HG02840 (cell line): ENCODE results near the gene ITGAL.
"Not testable (repeated sequence)": the region's sequence is repeated elsewhere in the genome, so short reads cannot be mapped to it uniquely, and the experiment has no call there.

Experiments
- ATAC-seq: cut with Tn5 transposase; IDR thresholded peaks from one replicate; pipeline ENCODE4 v1.9.1; 2021; ENCODE audit warnings: mild to moderate bottlenecking, moderate library complexity, moderate number of reproducible peaks; ENCODE audit not compliant: unreplicated experiment, low FRiP score

The ITGAL gene

DNA sequence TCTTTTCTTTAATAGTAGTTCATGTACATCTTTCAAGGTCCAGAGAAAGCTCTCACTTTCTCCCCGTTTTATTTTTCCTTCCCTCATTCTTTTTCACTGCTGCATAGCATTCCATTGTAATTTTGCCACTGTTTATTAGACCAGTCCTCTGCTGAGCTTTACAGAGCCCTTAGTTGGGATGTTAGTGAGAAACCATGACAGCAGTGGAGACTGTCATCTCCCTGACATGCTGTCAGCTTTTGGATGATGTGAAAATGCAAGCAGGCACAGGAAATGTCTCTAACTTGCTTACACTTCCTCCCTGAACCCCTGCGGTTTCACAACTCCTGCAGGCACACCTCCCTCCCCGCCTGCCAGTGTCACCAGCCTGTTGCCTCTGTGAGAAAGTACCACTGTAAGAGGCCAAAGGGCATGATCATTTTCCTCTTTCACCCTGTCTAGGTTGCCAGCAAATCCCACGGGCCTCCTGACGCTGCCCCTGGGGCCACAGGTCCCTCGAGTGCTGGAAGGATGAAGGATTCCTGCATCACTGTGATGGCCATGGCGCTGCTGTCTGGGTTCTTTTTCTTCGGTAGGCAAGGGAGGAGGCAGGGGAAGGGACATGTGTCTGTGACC is at the start of gene ITGAL:
TSS of gene ITGAL (plus strand) at position 415 of the 615 bp plus-strand sequence. CDS start at position 511, 96 bp downstream.
- ATAC-seq: no peak

DNA sequence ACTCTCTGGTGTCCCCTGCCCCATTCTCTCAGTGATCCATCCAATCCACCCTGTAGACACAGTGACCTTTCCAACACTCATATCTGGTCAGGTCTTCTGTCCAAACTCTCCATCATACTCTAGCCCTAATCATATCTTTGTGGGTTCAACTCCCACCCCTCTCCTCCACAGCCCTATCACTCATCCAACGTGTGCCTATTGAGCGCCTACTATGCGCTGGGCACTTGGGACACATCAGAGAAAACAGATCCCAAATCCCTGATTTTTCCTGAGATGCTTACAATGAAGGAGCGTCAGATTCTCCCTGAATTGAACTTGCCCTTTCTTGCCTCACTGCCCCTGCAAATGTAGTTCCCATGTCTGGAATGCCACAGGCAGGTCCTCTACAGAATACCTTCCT is 44.5 kb upstream of the ITGAL start:
- no peak for ATAC-seq

DNA sequence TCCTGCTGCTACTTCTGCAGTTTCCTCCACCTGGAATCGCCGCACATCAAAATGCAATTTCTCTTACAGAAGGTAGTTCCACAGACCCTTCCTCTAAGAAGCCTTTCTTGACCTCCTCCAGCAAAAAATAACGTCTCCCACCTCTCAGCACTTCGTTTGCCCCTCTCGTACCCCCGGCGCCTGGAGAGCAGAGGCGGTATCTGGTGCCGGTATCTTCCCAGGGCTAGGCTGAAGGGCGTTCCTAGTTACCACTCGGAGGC is 43.2 kb upstream of the ITGAL start:
- no peak for ATAC-seq

DNA sequence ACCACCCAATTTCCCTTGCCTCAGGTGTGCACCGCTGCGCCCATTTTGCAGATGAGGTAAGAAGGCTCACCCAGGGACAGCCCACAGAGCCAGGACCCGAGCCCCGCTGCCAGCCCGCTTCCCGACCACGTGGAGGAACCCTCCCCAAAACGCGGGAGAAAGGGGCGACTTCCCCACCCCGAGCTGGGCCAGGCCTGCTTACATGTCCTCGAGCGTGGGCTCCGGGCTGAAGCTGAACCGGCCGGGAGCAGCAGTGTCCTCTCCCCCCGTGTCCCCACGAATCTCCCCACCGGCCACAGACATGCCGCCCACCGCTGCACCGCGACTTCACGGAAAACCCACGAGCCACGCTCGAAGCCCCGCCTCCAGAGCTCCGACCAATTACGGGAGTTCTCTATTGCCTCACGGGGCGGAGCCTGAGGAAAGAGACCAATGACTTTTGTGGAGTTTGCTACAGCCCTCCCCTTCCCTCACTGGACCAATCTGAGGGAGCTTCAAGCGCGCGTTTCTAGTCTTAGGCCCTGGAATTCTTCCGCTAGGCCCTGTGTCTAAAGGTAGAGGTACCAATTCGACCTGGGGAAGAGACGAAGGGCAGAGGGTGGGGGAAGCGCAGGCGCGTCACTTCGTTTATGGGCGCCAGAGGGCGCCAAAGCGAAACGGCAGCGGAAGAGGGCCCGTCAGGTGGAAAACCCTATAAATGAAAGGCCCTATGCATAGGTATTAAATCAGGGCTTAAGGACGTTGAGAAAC is 42.7 kb upstream of the ITGAL start, which contains the start of gene DCTPP1:
TSS of gene DCTPP1 (minus strand) at position 353 of the 750 bp plus-strand sequence. CDS start at position 303, 50 bp downstream.
- peak; percentile 98 for ATAC-seq

DNA sequence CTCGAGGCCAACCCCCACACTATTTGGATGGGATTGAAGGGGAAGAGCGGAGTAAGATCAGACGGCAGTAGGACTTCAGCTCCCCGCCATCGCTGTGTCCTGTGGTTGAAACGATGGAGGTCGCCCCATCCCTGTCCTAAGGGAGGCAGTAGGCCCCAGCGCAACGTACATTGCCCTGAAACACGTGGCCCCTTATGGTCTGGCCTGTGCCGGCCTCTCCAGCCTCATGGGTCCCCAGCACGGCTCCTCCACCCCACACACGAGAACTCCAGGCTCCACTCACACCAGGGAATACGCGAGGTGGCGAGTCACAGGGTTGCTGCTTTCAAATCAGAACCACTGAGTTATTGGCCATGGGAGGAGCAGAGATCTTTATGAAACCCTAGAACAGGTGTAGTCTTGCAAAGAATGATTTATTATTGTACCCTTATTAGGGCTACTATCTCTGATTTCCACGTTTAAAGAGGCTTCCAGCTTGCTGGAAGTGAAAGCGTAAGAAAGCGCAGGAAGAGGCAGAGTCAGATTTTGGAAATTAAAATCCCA is 42.0 kb upstream of the ITGAL start:
- ATAC-seq: peak; percentile 5

DNA sequence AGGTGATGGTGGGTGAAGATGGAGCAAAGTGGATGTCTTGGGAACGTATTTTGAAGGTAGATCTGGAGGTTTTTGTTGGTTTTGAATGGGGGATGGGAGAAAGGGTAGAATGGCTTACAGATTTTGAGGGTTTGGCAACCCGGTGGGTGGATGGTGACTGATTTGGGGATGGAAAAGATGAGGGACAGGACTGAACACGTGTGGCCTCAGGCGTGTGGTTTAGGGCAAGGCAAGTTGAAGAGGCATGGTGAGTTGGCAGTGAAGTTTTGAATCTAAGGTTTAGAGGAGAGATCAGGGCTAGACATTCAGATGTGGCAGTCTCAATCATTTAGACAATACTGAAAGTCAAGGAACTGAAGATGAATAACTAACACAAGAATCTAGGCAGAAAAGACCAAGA is 37.7 kb upstream of the ITGAL start:
- no peak for ATAC-seq

DNA sequence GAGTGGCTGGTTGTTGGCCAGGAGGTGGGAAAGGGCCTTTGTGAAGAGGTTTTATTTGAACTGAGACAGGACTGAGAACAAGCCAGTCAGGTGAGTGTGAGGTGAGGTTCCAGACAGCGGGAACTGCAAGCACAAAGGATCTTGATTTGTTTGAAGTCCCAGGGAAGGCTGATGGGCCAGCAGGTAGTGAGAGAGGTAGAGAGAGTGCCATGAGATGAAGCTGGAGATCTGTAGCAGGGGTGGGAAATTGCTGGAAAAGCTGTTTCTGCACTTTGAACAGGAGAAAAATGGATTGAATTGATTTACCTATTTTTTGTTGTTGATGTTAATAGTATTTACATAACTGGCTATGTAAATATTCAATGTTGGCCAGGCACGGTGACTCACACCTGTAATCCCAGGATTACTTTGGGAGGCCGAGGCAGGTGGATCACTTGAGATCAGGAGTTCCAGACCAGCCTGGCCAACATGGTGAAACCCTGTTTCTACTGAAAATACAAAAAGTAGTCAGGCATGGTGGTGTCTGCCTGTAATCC is 35.0 kb upstream of the ITGAL start:
- no peak for ATAC-seq

DNA sequence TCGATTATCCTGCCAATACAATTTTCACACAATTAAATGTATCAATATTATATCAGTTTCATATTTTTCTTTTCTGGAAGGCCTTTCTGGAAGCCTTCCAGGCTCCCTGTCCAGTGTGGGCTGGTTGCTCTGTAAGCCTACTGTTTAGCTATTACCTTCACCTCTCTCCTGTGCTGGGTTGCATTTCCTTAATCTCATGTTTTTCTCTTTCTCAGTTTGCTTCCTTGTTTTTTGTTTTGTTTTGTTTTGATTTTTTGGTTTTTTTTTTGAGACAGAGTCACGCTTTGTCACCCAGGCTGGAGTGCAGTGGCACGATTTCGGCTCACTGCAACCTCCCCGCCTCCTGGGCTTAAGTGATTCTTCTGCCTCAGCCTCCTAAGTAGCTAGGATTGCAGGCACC is 33.7 kb upstream of the ITGAL start:
- no peak for ATAC-seq

DNA sequence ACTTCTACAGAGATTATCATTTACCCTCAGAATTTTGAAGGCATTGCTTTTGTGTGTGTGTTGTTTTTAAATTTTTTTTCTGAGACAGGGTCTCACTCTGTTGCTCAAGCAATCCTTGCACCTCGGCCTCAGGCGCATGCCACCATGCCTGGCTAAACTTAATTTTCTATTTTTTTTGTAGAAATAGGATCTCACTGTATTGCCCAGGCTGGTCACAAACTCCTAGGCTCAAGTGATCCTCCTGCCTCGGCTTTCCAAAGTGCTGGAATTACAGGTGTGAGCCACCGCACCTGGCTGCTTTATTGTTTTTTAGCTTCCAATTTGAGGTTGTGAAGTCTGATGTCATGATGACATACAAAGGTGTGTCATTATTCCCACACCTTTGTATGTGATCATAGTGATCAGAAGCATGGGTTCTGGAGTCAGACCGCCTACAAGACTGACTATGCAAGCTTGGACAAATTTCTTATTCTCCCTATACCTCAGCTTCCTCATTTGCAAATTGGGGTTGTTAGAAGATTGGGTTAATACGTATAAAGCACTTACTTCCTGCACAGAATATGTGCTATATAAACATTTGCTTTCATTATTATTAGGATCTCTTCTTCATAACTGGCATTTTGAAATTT is 32.7 kb upstream of the ITGAL start:
- no peak for ATAC-seq

DNA sequence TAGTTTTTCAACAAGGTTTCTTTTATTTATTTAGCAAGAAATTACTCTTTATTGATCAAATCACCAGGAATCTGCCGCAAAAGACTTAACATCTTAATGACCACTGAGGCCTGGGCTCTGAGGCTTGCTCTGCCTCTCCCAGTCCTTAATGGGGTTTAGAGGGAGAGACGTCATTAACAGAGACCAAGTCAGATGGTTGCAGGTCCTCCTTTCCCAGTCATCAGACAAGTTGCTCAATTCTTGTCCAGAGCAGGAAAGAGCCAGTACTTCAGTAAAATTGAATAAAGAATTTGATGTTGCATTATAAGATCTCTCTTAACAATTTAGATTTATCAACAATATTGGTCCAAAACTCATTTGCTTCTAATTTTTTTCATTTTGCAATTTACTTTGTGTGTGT is 28.9 kb upstream of the ITGAL start:
- ATAC-seq: no peak

DNA sequence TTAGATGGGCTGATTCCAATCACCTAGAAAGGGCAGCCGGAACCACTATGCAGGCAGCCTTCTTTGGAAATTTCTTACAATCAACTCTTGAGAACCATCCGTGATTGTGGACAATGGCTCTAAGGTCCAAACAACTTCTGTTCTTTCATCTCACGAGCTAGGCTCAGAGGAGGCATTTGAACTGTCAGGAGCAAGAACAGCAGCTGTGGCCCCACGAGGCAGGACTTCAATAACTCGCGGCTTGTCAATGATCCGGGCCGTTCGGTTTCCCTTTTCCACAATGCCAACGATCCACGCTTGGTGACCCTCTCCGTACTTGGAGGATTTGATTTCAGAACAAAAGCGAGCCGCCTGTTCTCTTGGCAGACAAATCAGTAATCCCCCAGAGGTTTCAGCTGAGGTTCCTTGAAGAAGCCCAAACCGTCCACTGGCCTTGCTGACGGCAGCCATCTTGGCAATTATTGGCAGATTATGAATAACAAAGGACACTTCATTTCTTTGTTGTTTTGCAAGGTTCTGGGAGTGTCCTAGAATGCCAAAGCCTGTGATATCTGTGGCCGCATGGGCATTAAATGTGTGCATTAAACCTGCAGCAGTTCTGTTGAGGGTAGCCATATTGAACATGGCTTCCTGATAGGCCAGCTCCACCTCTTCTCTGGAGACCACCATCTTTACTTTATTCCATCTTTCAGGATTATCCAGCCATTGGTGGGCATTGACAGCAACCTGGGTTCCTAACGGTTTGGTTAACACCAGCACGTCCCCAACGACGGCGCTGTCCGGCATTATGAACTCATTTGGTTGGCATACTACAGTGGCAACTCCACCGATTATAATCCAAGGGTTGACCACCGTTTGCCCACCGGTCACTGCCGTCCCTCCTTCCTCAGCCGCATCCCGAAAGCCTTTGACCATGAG is 28.1 kb upstream of the ITGAL start:
- no peak for ATAC-seq

DNA sequence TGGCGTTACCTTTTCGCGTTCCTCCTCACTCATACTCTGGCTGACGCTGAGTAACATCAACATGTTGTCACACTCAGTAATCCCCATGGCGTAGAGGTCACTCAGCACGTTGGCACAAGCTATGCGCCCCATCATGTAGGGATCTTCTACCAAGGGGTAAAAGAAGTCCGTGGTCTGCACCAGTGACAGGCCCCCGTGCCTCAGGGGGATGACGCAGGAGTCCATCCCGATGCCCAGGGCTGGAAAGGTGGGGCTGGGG is 27.5 kb upstream of the ITGAL start:
- ATAC-seq: no peak

DNA sequence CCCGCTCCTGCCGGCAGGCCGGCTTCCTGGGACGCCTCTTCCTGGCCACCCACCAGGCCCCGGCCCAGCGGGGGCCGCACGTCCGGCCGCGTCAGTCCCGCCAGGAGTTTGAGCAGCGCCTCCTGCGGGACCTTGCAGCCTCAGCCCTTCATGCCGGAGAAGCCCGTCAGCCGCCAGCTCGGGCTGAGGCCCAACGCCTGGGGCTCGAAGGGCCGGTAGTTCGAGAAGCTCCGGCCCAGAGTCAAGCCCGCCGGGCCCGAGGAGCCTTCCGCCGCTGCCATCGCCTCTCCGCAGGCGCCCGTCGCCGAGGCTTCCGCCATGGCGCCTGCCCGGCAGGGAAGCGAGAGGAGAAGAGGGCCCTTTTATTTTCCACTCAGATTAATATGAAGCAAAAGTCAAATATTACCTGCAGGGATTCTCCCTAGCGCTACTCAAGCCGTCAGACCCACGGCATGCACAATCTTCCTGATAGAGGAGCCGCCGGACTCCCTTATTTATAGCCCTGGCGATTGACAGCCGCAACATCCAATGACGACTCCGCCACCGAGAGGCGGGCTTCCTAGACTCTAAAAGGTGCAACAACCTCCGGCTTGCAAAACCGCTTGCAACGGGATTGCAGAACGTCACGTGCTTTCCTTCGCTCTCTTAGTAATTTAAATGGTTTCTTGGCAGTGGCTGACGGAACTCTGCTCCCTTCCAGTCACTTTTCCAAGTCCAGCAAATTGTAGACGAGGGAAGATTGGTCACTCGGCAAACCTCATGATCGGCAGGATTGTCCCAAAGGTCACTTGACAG is 26.9 kb upstream of the ITGAL start, which contains the start of gene SEPHS2:
TSS of gene SEPHS2 (minus strand) at position 467 of the 795 bp plus-strand sequence. CDS start at position 320, 147 bp downstream.
- ATAC-seq: peak; percentile 68

DNA sequence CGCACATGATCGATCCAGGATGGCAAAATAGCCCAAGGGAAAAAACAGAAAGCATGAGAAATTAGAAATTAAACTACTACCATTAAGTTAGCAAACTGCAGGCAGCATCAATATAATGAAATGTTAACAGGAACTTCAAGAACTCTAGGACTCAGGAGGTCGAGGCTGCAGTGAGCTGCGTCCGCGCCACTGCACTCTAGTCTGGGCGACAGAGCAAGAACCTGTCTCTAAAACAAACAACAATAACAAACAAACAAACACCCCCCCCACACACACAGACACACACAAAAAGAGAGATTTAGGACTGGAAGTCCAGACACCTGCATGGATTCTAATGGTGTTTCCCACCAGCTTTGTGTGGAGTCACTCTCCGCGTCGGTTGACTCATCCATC is 26.3 kb upstream of the ITGAL start:
- ATAC-seq: no peak

DNA sequence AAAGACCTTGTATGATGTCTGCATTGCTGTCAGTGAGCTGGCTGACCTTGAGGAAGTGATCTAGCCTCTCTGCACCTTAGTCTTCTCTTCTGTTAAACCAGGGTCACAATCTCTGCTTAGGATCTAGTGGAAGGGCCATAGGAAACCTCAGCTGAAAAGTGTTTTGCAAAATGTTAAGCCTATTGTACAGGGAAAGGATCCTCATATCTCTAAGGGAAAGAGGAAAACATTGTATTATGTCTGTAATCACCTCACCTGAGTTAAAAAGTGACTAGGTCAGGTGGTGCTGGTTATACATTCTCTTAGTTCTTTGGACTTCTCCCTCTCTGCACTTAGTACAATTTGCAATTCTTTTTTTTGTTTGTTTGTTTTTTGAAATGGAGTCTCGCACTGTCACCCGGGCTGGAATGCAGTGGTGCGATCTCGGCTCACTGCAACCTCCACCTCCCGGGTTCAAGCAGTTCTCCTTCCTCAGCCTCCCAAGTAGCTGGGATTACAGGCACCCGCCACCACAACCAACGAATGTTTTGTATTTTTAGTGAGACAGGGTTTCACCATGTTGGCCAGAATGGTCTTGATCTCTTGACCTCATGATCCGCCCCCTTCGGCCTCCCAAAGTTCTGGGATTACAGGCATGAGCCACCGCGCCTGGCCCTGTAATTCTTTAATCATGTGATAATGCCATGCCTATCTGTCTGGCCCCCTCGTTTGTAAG is 24.9 kb upstream of the ITGAL start:
- ATAC-seq: no peak

DNA sequence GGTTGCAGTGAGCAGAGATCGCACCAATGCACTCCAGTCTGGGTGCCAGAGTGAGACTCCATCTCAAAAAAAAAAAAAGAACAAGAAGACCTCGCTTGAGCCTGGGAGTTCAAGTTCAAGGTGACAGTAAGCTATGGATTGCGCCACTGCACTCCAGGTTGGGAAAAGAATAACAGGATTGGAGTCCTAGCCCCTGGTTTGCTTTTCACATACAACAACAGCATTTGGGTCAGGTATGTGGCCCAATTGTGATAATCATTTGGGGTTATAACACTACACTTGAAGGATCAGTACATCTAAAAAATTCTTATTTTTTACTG is 23.5 kb upstream of the ITGAL start:
- no peak for ATAC-seq

DNA sequence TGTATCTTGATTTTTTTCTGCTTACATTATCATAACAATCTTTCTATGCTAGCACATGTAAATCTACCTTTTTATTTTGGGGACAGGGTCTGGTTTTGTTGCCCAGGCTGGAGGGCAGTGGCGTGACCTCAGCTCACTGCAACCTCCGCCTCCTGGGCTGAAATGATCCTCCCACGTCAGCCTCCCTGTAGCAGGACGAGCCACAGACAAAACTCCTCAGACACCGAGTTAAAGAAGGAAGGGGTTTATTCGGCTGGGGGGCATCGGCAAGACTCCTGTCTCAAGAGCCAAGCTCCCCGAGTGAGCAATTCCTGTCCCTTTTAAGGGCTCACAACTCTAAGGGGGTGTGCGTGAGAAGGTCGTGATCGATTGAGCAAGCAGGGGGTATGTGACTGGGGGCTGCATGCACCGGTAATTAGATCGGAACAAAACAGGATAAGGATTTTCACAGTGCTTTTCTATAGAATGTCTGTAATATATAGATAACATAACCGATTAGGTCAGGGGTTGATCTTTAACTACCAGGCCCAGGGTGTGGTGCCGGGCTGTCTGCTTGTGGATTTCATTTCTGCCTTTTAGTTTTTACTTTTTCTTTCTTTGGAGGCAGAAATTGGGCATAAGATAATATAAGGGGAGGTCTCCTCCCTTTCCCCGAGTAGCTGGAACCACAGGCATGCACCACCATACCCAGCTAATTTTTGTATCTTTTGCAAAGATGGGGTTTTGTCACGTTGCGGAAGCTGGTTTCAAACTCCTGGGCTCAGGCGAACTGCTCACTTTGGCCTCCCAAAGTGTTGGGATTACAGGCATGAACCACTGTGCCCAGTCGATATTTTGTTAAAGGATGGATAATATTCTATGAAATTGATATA is 19.6 kb upstream of the ITGAL start:
- not testable (repeated sequence) for ATAC-seq

DNA sequence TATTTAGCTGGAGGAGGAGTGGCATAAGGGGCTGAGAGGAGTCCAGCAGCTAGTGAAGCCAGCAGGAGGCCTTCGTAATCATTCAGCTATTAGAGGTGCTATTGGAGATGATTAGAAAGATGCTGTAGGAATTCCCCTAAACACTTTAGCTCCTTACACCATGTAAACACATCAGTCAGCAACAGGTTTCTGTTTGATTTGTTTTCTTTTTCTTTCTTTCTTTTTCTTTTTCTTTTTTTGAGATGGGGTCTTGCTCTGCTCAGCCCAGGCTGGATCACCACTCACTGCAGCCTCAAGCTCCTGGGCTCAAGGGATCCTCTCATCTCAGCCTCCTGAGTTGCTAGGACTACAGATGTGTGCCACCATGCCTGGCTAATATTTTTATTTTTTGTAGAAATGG is 16.2 kb upstream of the ITGAL start:
- no peak for ATAC-seq
